GM23248 (cell line): ENCODE data around the gene TMEM41A.

Experiments
- EZH2 ChIP-seq: fragments of 200-600 bp; sonication (generic); IDR thresholded peaks from 2 replicates; pipeline ENCODE4 v1.6.1; 2018; ENCODE audit warnings: antibody characterized with exemption, mild to moderate bottlenecking; ENCODE audit not compliant: insufficient read depth, poor library complexity, severe bottlenecking
- EZH2phosphoT487 ChIP-seq: fragments of 200-600 bp; sonication (generic); IDR thresholded peaks from 2 replicates; pipeline ENCODE4 v1.6.1; 2018; ENCODE audit warnings: antibody characterized with exemption, moderate library complexity, mild to moderate bottlenecking, low read depth; ENCODE audit not compliant: insufficient read depth

GRCh38 chr3:185532901-185533300 lies 34.1 kb upstream of the TMEM41A start:
- TF ChIP-seq EZH2 (no peak), EZH2phosphoT487 (no peak)
